Measurements from ENCODE around the gene DKK3.

DKK3 gene

GRCh38 chr11:12003336-12003735 lies 5.1 kb downstream of the DKK3 start:
- H3K4me3 ChIP-seq (ENCODE audit: low read length), result no peak overlapping the region
- peaks cover 3% of the 10 kb centered on the region; the same call in 1 of the 2 replicates for H3K4me1 ChIP-seq (ENCODE audit: control insufficient read depth, insufficient read depth, low read length)
- H3K36me3 ChIP-seq (ENCODE audit: control insufficient read depth, insufficient read depth, low read length), result no peaks in the 10 kb centered on the region; the same call in 1 of the 2 replicates
- WGBS (ENCODE audit: insufficient coverage, insufficient read length), result no CpG with 5 or more reads among the region's 2 CpGs
- H3K27me3 ChIP-seq (ENCODE audit: control insufficient read depth, insufficient read depth, low read length), result no peaks in the 10 kb centered on the region
- H3K9me3 ChIP-seq (ENCODE audit: control insufficient read depth, insufficient read depth, low read length), result no peaks in the 10 kb centered on the region
- no peak for DNase-seq (ENCODE audit: low read depth, low spot score)
- H3K27ac ChIP-seq (ENCODE audit: low read length), result no peak overlapping the region

GRCh38 chr11:12001186-12001585 lies 7.2 kb downstream of the DKK3 start:
- no peaks in the 10 kb centered on the region for H3K4me1 ChIP-seq (ENCODE audit: control insufficient read depth, insufficient read depth, low read length)

DNA sequence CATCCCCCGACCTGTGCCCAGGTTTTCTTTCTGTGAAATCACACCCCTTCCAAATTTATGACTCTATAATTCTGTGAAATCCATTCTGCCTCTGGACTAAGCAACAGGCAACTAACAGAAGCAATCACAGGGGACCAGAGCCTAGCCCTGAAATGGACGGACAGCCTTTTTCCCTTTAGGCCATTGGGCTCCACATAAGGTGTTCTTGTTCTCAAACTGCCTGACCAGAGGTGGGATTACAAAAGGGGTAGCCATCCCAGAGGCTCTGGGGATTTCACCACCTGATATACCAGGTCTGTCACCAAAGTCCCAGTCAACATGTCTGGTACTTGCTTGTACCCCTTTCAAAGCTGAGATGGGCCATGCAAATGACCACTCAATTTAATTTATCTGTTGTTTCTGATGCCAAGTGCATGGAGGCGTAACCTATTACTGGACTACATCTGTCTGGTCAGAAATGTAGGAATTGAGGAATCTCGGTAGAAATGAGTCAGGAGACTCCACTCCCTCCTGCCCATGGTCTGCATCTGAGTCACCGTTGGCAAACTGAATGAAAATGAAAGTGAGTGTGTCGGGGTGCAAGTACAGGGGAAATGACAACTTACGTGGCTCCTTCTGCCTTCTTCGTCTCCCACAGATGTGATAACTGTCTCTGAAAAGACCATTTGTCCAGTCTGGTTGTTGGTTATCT lies 10.2 kb downstream of the DKK3 start:
- no peaks in the 10 kb centered on the region for H3K27me3 ChIP-seq (ENCODE audit: control insufficient read depth, insufficient read depth, low read length)
- H3K4me3 ChIP-seq (ENCODE audit: low read length), result no peak overlapping the region
- H3K36me3 ChIP-seq (ENCODE audit: control insufficient read depth, insufficient read depth, low read length), result peaks cover 7% of the 10 kb centered on the region; the same call in 1 of the 2 replicates
- DNase-seq (ENCODE audit: low read depth, low spot score), result no peak
- no peaks in the 10 kb centered on the region for H3K9me3 ChIP-seq (ENCODE audit: control insufficient read depth, insufficient read depth, low read length)
- H3K27ac ChIP-seq (ENCODE audit: low read length), result no peak overlapping the region
- no peaks in the 10 kb centered on the region for H3K4me1 ChIP-seq (ENCODE audit: control insufficient read depth, insufficient read depth, low read length)
- WGBS (ENCODE audit: insufficient coverage, insufficient read length), result no CpG with 5 or more reads among the region's 8 CpGs

More at GRCh38 chr11:12001186-12001585, 7.2 kb downstream of the DKK3 start:
- no peak for DNase-seq (ENCODE audit: low read depth, low spot score)
- Histone ChIP-seq H3K36me3 (ENCODE audit: control insufficient read depth, insufficient read depth, low read length) (peaks cover 7% of the 10 kb centered on the region; the same call in 1 of the 2 replicates), H3K4me3 (ENCODE audit: low read length) (no peak overlapping the region), H3K9me3 (ENCODE audit: control insufficient read depth, insufficient read depth, low read length) (no peaks in the 10 kb centered on the region), H3K27ac (ENCODE audit: low read length) (no peak overlapping the region), H3K27me3 (ENCODE audit: control insufficient read depth, insufficient read depth, low read length) (no peaks in the 10 kb centered on the region)
- WGBS (ENCODE audit: insufficient coverage, insufficient read length), result no CpG with 5 or more reads among the region's 7 CpGs

DNA sequence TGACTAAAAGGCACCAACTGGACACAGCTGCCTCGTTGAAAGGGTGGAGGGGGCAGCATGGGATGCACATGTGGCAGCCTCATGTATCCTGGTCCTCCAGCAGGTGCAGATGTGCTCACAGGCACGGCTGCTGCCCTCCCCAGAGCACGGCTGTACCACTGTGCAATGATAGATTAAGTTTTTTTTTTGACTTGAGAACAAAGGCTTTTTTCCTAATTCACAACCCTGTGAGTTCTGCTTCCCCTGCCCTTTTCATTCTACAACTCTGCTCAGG lies 11.4 kb downstream of the DKK3 start:
- Histone ChIP-seq H3K27ac (ENCODE audit: low read length) (no peak overlapping the region), H3K9me3 (ENCODE audit: control insufficient read depth, insufficient read depth, low read length) (no peaks in the 10 kb centered on the region), H3K4me3 (ENCODE audit: low read length) (no peak overlapping the region), H3K36me3 (ENCODE audit: control insufficient read depth, insufficient read depth, low read length) (peaks cover 7% of the 10 kb centered on the region; the same call in 1 of the 2 replicates), H3K4me1 (ENCODE audit: control insufficient read depth, insufficient read depth, low read length) (no peaks in the 10 kb centered on the region), H3K27me3 (ENCODE audit: control insufficient read depth, insufficient read depth, low read length) (no peaks in the 10 kb centered on the region)
- WGBS (ENCODE audit: insufficient coverage, insufficient read length), result no CpG with 5 or more reads among the region's 3 CpGs
- DNase-seq (ENCODE audit: low read depth, low spot score), result no peak

DNA sequence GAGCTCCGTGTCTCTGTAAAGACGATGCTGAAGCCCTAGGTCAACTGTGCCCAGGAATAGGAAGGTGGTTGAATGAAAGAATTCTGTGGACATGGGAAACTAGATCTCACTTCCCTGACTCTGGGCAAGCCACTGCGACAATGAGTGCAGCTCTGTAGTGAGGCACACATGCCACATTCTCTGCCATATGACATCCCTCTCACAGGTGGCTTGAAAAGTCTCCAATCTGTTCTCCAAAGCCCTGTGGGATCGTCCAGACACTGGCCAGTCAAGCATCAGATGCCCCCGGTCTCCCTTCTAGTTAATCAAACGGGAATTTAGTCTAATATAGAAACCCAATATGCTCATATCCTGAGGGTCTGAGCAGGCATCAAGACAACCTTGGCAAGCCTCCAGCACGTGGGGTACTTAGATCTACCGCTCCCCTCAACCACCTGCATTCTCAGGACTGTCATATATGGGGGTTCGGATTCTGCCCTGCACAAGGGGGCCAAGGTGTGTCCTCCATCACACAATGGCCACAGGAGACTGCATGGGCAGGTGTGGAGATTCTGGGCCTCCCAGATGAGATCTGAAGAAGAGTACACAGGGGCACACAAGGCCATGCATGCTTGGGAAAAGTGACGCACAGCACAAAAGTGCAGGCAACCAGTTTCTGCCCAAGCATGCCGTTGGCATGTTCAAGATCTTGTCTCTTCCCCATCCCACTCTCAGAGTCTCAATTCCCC lies 11.9 kb downstream of the DKK3 start:
- no peaks in the 10 kb centered on the region for H3K9me3 ChIP-seq (ENCODE audit: control insufficient read depth, insufficient read depth, low read length)

GRCh38 chr11:11995601-11996000 lies 12.8 kb downstream of the DKK3 start:
- Histone ChIP-seq H3K27me3 (ENCODE audit: control insufficient read depth, insufficient read depth, low read length) (no peaks in the 10 kb centered on the region), H3K4me1 (ENCODE audit: control insufficient read depth, insufficient read depth, low read length) (no peaks in the 10 kb centered on the region), H3K9me3 (ENCODE audit: control insufficient read depth, insufficient read depth, low read length) (no peaks in the 10 kb centered on the region), H3K36me3 (ENCODE audit: control insufficient read depth, insufficient read depth, low read length) (peaks cover 7% of the 10 kb centered on the region; the same call in 1 of the 2 replicates), H3K4me3 (ENCODE audit: low read length) (no peak overlapping the region), H3K27ac (ENCODE audit: low read length) (no peak overlapping the region)
- WGBS (ENCODE audit: insufficient coverage, insufficient read length), result no CpG with 5 or more reads among the region's 6 CpGs
- DNase-seq (ENCODE audit: low read depth, low spot score), result no peak

More for the DNA sequence above, 11.9 kb downstream of the DKK3 start:
- DNase-seq (ENCODE audit: low read depth, low spot score), result no peak
- H3K27me3 ChIP-seq (ENCODE audit: control insufficient read depth, insufficient read depth, low read length), result no peaks in the 10 kb centered on the region
- peaks cover 7% of the 10 kb centered on the region; the same call in 1 of the 2 replicates for H3K36me3 ChIP-seq (ENCODE audit: control insufficient read depth, insufficient read depth, low read length)
- no peak overlapping the region for H3K4me3 ChIP-seq (ENCODE audit: low read length)
- WGBS (ENCODE audit: insufficient coverage, insufficient read length), result no CpG with 5 or more reads among the region's 11 CpGs
- no peak overlapping the region for H3K27ac ChIP-seq (ENCODE audit: low read length)
- H3K4me1 ChIP-seq (ENCODE audit: control insufficient read depth, insufficient read depth, low read length), result no peaks in the 10 kb centered on the region

GRCh38 chr11:11993839-11994238 lies 14.6 kb downstream of the DKK3 start:
- DNase-seq (ENCODE audit: low read depth, low spot score), result no peak
- H3K27ac ChIP-seq (ENCODE audit: low read length), result no peak overlapping the region
- H3K27me3 ChIP-seq (ENCODE audit: control insufficient read depth, insufficient read depth, low read length), result no peaks in the 10 kb centered on the region
- H3K4me3 ChIP-seq (ENCODE audit: low read length), result no peak overlapping the region
- H3K9me3 ChIP-seq (ENCODE audit: control insufficient read depth, insufficient read depth, low read length), result no peaks in the 10 kb centered on the region
- H3K36me3 ChIP-seq (ENCODE audit: control insufficient read depth, insufficient read depth, low read length), result peaks cover 7% of the 10 kb centered on the region; the same call in 1 of the 2 replicates
- H3K4me1 ChIP-seq (ENCODE audit: control insufficient read depth, insufficient read depth, low read length), result no peaks in the 10 kb centered on the region
- no CpG with 5 or more reads among the region's 8 CpGs for WGBS (ENCODE audit: insufficient coverage, insufficient read length)

GRCh38 chr11:11992257-11993212 lies 15.9 kb downstream of the DKK3 start:
- no CpG with 5 or more reads among the region's 6 CpGs for WGBS (ENCODE audit: insufficient coverage, insufficient read length)
- DNase-seq (ENCODE audit: low read depth, low spot score), result no peak
- H3K27me3 ChIP-seq (ENCODE audit: control insufficient read depth, insufficient read depth, low read length), result no peaks in the 10 kb centered on the region
- no peak overlapping the region for H3K27ac ChIP-seq (ENCODE audit: low read length)
- peaks cover 7% of the 10 kb centered on the region; the same call in 1 of the 2 replicates for H3K36me3 ChIP-seq (ENCODE audit: control insufficient read depth, insufficient read depth, low read length)
- no peaks in the 10 kb centered on the region for H3K4me1 ChIP-seq (ENCODE audit: control insufficient read depth, insufficient read depth, low read length)
- no peaks in the 10 kb centered on the region for H3K9me3 ChIP-seq (ENCODE audit: control insufficient read depth, insufficient read depth, low read length)
- no peak overlapping the region for H3K4me3 ChIP-seq (ENCODE audit: low read length)

DNA sequence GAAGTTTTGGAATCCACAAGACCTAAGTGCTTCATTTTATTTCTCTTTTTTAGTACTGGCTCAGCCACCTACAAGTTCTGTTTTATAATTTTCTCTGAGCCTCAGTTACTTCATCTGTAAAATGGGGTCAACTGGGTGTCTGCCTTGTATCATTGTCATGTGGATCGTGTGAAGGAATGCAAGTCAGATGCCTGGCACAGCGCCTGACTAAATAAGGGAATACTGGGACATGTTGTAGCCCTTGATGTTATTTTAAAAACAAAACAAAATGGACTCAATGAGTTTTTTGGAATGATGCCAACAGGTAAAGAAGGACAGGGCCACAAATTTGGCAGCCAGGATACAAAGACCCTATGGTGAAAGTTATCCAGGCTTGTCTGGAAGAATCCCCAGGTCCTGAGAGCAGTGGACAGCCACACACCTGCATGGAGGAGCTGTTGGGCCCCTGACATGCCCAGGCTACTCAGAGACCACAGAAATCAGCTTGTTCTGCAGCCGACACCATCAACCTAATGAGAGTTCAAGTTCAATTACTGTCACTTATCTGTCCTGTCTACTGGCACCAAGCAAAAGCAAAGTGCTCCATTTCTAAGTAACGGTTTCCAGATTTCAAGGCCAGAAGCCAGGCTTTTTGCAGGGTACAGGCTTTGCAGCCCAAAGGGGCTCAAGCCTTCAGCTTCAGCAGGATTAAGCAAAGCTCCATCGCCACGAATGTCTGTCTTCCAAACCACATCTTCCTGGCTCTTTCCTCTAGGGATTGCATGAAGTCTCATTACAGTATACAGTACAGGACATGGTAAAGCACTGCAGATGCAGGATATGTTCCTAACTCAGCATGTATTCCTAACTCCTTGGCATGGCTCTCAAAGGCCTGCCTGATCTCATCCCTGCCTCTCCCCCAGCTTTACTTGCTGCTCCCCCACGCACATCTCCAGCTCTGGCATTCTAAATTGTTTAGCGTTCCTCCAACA lies 18.4 kb downstream of the DKK3 start:
- H3K4me1 ChIP-seq (ENCODE audit: control insufficient read depth, insufficient read depth, low read length), result peaks cover 2% of the 10 kb centered on the region
- no peaks in the 10 kb centered on the region for H3K27me3 ChIP-seq (ENCODE audit: control insufficient read depth, insufficient read depth, low read length)
- H3K4me3 ChIP-seq (ENCODE audit: low read length), result no peak overlapping the region
- no peak for DNase-seq (ENCODE audit: low read depth, low spot score)
- no peaks in the 10 kb centered on the region for H3K36me3 ChIP-seq (ENCODE audit: control insufficient read depth, insufficient read depth, low read length)
- no peaks in the 10 kb centered on the region for H3K9me3 ChIP-seq (ENCODE audit: control insufficient read depth, insufficient read depth, low read length)
- no peak overlapping the region for H3K27ac ChIP-seq (ENCODE audit: low read length)
- WGBS (ENCODE audit: insufficient coverage, insufficient read length), result no CpG with 5 or more reads among the region's 8 CpGs
